Stimulated activated CD4-positive, alpha-beta T cell treated with anti-CD3 and anti-CD28 coated beads, Interleukin-2, amount 100 ng/mL, for 48 hours (primary cell): ENCODE data around the gene HSPB2.

Experiments
- DNase-seq, 2 donors: peaks; one replicate each; pipeline ENCODE4 v3.0.0-alpha.2; 2020

Gene HSPB2

GRCh38 chr11:111939836-111940604 is 27.5 kb downstream of the HSPB2 start:
- DNase-seq: no peak

GRCh38 chr11:111941963-111942362 is 29.4 kb downstream of the HSPB2 start:
- no peak for DNase-seq

GRCh38 chr11:111942829-111943228 is 30.3 kb downstream of the HSPB2 start:
- no peak for DNase-seq

- DNase-seq: no peak
Measured at GRCh38 chr11:111944139-111944538, 31.6 kb downstream of the HSPB2 start.

GRCh38 chr11:111944651-111945051 is 32.1 kb downstream of the HSPB2 start:
- DNase-seq: no peak

- DNase-seq: no peak
Measured at GRCh38 chr11:111945198-111945597, 32.7 kb downstream of the HSPB2 start.

- no peak for DNase-seq
Measured at GRCh38 chr11:111946499-111946898, 34.0 kb downstream of the HSPB2 start.

- DNase-seq: no peak
Measured at GRCh38 chr11:111947143-111947542, 34.6 kb downstream of the HSPB2 start.

GRCh38 chr11:111949519-111950426 is 37.2 kb downstream of the HSPB2 start:
- DNase-seq: no peak

GRCh38 chr11:111951565-111951964 is 39.0 kb downstream of the HSPB2 start:
- no peak for DNase-seq

GRCh38 chr11:111954154-111954553 is 41.6 kb downstream of the HSPB2 start:
- no peak for DNase-seq

GRCh38 chr11:111957663-111958444 is 45.3 kb downstream of the HSPB2 start:
- no peak for DNase-seq

GRCh38 chr11:111960916-111961315 is 48.4 kb downstream of the HSPB2 start:
- no peak for DNase-seq

GRCh38 chr11:111961389-111962300 is 49.1 kb downstream of the HSPB2 start:
- DNase-seq: no peak
